ENCODE measurements around the gene TM4SF20.
"Not testable (repeated sequence)": the region's sequence is repeated elsewhere in the genome, so short reads cannot be mapped to it uniquely, and the experiment has no call there.

TM4SF20 gene

DNA sequence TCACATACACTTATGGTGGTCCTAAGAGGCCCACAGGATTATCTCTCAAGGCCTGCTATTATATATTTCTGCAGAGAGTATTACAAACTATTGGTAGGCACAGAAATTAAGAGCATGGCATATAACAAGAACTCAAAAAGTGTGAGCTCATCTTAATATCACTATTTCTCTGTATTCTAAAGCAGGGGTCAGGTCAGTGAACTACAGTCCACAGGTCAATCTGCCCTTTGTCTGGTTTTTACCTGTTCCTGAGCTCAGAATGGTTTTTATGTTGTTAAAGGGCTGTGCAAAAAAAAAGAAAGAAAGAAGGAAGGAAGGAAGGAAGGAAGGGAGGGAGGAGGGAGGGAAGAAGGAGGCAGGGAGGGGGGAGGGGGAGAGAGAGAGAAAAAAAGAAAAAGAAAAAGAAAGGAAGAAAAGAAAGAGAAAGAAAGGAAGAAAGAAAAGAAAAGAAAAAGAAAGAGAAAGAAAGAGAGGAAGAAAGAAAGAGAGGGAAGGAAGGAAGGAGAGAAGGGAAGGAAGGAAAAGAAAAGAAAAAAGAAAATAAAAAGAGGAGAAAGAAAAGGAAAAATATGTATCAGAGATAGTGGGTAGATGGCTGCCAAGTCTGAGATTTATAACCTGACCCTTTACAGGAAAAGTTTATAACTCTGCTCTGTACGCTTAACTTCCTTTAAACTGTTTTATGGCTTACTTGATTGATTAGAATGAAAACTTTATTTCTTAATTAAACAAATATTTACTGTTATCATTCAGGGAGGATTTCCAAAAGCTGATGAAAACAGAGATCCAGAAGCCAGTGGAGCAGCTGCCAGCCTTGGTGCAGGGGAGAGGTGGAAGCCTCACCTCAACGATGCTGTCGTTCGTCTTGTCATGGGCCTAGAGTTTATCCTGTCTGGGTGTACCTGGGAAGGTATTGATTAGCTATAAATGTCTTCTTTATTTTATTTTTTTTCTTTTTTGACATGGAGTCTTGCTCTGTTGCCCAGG lies 19.9 kb upstream of the TM4SF20 start:
- no peak for DNase-seq

DNA sequence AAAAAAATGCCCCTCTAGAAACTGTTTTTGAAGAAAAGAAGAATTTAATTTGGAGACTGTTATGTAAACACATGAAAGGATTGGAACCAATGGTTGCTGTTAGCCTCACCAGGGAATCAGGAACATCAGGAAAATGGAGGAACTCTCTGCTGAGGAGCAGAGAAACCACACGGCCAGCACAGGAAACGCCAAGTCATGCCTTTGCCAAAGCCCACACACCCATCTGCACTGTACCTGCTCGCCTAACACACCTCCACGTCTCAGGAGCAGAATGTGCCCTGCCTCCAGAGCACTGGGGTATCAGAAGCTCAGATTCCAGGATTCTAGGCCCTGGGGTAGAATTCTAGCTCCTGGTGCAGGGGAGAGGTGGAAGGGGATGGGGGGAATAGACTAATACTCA lies 18.5 kb upstream of the TM4SF20 start:
- no peak for DNase-seq

DNA sequence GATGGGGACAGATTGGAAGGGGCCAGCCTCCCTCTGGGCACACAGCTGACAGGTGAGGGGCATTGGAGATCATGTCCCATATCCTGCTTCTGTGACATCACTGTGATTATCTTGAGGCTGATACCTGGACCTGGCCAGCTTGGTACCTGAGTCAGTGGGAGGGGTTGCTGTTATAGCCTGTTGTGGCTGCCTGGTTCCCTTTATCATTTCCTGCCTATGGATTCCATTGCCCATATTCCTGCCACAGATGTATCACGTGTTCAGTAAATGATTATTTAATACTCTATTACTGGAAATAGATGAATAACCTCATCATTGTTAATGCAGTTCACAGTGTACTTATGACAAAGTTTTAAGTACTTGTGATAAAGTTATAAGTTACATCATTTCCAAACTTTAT lies 16.4 kb upstream of the TM4SF20 start:
- DNase-seq, result no peak

DNA sequence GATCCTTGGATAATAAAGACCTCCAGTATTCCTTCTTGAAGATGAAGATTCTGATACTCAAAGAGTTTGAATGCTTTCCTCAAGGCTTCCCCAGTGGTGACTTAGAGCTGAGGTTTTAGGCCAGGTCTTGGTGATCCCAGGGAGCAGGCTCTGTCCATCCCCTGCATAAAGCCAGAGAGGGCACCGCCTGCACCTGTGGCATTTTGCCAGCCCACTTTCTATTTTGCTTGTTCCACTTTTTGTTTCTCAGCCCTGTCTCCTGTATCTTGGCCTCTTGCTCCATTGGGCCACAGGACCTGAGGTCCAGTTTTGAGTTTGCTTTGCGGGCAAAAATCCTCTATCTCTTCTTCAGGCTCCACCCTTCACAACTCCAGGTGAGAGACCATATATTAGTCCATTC lies 15.3 kb upstream of the TM4SF20 start:
- DNase-seq, result no peak

DNA sequence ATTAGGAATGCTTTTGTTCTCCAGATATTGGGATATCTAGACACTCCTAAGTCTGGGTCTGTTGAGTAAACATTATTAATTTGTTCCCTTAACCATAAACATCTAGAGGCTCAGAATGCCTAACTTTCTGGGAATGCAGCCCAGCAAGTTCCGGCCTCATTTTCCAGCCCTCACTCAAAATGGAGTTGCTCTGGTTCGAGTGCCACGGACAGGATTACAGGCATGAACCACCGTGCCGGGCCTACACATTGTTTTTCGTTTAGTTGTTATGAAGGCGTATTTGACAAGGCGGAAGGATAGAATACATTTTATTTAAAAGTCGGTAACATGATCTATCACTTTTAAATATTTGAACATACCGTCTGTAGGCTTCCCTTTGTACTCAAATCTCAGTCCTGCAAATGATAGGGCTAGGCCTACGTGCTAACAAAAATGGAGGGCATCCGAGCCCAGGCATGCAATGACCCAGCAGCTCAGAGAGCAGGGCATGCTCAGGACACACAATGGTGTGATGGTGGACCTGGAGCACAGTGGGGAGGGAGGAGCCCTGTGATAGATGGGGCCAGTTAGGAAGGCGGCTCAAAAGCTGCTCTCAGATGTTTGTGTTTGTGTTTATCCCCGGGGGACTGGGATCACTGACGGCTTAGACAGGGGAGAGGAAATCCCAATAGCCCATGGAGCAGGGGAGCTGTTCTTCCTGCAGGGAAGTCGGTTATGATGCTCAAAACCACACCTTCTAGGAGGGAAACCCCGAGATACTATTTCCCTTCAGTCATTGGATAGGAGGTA lies 11.6 kb upstream of the TM4SF20 start:
- DNase-seq, result no peak

DNA sequence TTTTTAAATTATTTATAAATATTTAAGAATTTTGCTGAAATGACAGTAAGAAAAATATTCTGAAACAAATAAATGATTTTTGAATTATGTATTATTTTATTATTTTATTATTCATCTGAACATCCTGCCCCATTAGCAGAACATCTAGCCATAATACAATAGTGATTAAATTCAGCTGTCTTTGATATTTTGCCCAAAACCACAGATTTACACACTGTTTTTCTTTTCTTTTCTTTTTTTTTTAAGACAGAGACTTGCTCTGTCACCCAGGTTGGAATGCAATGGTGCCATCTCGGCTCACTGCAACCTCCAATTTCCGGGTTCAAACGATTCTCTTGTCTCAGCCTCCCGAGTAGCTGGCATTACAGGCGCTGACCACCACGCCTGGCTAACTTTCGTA lies 10.6 kb upstream of the TM4SF20 start:
- DNase-seq, result no peak

DNA sequence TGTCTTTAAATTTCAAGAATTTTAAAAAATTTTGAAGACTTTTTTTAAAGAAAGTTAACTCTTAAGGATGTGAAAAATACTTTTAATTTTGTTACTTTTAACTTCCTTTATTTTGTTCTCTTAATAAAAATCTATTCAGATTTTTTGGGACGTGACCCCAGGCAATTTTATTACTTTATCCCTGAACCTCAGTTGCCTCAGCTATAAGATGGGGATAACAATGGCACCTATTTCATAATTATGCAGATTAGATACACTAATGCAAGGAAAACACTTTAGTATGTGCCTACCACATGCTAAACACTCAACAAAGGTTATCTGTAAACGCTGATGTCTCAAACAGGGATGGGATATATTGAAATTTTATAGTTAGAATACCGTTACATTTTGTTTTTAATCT lies 10.1 kb upstream of the TM4SF20 start:
- no peak for DNase-seq

DNA sequence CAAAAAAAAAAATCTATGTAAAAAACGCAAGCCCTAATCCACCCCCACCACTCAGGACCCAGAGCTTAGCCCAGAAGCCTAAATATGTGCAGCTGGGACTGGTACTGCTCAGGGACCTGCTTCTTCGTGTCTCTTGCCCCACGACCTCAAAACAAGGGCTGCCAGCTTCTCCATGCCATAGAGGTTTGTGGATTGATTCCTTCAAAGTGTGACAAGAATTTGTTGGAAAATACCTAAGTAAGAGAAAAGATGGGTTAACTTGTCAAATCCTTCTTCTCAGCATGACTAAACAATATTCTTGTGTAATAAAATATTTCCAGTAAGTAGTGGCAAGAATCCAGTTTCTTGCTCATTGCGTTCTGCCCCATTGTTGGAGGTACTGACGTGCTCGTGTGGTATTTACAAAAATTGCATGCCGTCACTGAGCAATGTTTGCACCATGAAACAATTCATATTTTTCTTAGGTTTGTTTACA lies 9.5 kb upstream of the TM4SF20 start:
- no peak for DNase-seq

DNA sequence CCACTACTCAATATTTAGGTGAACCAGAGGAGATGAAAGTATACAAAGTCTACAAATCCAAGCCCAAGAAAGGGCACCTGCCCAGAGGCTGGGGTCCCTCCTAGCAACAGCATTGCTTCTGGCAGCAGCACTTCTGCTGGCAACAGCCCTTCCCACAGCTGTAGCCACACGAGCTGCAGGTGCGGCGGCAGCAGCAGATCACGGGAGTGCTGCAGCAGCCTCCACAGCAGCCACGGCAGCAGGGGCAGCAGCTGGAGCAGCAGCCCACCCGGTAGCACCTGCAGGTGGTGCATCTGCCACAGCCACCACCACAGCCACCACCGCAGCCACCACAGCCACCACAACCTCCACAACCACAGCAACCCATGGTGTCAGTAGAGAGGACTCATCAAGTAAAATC lies 8.5 kb upstream of the TM4SF20 start, which contains the start of gene SCYGR1:
Gene SCYGR1, minus strand, starts transcription at position 367 of the 400 bp plus-strand sequence. Its CDS starts 0 bp downstream, at position 367.
- not testable (repeated sequence) for DNase-seq

DNA sequence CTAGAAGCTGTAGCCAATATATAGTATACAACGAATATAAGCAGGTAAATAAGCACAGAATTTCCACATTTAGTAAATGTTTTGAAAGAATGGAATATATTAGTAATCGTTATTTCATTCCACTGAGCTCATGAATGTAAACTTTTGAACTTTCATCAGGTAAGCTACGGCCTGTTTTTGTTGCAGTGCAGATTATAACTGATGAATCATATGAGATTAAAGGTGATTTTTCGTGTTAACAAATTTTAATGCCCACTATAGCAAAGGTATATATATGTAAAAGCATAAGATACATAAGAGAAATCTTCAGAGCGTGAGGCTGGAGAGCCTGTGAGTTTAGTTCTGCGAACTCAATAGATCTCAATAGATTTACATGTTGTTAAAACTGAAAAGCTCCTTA lies 7.5 kb upstream of the TM4SF20 start:
- no peak for DNase-seq

DNA sequence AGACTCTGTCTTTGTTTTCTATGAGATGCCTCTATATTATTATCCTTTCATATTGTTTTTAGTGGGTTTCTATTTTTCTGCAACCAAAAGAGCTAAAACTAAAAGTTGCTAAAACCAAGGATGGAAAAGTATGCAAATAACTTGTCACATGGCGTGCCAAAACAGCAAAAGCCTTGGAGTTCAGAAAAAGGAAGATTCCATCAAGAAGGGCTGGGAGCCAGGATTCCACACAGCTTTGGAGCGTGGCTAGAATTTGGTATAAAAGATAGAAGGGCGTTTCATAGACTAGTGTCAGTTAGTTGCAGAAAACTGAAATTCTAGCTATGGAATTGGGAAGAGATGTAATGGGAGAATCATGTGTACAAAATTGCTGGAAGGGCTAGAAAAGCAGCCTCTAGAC lies 4.6 kb upstream of the TM4SF20 start:
- DNase-seq, result no peak

DNA sequence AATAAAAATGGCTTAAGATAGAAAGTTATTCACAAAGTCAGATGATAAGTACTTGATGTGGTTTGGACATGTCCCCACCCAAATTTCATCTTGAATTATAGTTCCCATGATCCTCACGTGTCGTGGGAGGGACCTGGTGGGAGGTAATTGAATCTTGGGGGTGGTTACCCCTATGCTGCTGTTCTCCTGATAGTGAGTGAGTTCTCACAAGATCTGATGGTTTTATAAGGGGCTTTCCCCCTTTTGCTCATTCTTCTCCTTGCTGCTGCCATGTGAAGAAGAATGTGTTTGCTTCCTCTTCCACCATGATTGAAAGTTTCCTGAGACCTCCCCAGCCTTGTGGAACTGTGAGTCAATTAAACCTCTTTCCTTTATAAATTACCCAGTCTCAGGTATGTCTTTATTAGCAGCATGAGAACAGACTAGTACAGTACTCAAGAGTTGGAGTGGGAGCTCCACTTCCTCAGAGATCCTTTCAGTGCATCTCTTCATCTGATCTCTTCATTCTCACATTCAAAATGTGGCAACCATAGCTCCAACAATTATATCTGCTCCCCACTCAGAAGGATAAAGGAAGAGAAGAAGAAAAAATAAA lies 3.2 kb upstream of the TM4SF20 start:
- not testable (repeated sequence) for DNase-seq

DNA sequence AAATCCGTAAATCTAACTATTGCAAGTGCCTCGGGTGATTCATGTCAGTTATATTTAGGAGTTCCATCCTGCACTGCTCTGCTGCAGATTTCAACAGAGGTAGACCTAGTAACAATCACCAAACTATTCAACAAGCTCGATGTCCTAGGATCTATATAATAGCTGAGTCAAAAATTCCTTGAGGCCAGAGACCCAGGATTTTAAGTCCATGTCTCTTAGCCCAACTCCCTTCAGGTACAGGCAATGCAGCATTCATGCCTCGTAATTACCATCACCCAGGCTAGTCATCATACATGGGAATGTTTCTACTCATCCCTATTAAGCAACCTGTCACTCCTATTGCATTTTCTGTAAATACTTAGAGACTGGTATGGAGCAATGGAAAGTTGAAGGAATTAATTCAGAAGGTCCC lies 729 bp downstream of the TM4SF20 start:
- no peak for DNase-seq

DNA sequence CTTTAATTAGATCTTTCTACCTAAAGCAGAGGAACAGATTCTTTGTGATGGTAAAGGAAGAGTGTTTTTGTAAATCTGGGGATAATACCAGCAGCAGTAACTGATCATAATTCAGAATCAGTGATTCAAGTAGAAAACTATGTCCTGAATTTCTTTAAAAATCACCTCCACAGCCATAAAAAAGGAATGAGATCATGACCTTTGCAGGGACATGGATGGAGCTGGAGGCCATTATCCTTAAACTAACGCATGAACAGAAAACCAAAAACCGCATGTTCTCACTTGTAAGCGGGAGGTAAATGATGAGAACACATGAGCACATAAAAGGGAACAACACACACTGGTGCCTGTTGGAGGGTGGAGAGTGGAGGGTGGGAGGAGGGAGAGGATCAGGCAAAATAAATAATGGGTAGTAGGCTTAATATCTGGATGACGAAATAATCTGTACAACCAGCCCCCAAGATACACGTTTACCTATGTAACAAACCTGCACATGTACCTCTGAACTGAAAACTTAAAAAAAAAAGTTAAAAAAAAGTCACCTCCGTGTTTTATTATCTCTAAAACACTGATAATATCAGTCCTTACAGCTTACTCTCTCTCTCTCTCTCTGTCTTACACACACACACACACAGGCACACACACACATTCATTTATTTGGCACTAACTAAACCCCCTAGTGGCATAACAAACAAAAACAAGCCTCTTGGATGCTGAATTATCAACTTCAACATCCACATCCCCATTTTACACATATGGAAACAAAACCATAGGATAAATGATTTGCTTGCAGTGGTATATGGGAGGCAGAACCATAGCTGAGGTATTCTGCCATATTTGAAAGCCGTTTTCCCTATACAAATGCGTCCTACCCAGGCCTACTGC lies 1.4 kb downstream of the TM4SF20 start:
- DNase-seq, result no peak

DNA sequence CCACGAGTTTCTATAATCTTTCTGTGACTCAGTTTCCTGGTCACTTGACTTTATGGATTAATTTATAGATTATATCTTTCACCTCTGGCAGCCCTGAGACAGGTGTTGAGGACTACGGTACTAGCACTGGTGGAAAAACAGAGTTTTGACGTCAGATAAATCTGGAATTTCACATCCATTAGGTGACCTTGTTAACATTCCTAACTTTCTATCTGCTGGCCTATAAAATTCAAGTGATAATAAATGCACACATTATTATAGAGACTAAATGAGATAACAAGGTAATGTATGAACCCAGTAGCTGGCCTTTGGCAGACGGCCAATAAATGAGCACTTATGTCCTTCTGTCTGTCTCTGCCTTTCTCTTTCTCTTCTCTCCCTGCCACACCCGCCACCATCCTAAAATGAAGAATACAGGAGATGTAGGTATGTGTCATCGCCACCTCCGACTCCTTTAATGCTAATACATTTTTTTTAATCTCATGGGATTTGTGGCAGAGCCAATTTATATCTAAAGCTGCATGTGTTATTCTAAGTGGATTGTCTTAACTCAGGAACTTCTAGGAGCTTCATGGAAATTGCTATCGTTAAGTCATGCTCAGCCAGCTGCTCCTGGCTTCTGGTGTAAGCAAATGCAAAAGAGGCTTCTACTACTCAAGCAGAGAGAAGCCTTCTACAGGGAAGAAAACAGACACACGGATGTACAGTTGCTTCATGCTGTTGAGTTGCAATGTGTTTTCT lies 2.3 kb downstream of the TM4SF20 start:
- DNase-seq, result no peak

DNA sequence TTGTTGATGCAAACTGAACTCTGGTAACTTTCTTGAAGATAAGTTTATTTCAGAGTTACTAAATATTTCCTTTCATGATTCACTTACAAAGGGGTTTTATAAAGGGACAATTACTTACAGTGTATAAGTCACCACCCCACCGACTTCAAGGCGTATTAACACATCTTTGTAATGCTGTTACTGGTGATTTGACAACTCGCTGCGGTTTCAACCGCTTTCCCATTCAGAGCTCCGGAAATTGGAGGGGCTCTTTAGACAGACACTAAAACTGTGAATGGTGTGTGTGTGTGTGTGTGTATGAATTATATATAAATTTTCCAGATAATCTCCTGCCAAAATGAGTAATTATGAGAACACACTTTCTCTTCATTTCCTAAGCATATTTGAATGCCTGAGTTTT lies 4.9 kb downstream of the TM4SF20 start:
- DNase-seq, result no peak

DNA sequence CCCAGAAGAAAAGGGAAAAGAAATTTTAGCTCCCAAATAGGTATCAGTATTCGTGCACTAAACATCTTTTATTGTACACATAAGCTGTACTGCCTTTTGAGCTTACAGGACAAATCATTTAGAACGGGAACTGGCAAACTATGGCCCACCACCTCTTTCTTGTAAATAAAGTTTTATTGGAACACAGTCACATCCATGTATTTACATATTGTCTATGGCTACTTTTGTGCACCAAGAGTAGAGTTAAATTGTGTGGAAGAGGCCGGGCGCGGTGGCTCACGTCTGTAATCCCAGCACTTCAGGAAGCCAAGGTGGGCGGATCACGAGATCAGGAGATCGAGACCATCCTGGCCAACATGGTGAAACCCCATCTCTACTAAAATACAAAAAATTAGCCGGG lies 5.7 kb downstream of the TM4SF20 start:
- DNase-seq, result no peak

DNA sequence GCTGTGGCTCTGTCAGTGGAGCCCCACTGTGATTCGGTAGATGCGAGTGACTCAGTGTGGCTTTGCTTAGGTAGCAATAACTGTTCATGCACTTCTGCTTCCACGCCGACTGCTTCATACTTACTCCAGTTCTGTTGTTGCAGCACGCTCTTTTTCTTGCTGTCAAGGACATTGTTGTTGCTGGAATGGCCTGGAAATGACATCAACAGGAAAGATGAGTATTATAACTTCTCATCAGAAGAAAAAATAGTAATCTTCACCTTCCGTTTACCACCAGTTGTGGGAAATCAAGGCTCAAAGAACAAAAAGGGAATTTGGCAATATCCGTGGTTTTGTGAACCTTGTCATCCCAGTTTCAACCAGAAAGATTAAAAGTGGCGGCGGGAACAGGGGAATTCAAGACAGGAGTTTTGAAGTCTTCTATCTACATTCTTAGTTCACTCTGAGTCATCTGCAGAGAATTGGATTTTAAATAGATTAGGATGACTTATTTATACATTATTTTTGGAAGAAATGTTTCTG lies 8.3 kb downstream of the TM4SF20 start:
- DNase-seq, result no peak

DNA sequence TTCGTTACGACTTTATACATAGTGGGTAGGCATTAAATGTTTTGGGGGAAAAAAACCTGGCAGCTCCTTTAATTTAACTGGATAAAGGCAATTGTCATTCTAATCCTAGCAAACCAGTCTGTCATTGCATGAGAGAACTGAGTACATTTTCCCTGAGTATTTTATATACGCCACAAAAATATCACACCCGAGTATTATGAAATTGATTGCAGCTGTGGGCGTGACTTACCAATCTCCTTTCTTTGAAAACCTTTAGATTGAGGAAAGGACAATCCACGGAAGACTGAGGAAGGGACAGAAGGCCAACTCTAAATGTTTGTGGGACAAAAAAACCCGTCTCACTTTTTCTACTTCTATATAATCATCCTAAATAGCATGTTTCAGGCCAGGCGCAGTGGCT lies 9.0 kb downstream of the TM4SF20 start:
- DNase-seq, result no peak

DNA sequence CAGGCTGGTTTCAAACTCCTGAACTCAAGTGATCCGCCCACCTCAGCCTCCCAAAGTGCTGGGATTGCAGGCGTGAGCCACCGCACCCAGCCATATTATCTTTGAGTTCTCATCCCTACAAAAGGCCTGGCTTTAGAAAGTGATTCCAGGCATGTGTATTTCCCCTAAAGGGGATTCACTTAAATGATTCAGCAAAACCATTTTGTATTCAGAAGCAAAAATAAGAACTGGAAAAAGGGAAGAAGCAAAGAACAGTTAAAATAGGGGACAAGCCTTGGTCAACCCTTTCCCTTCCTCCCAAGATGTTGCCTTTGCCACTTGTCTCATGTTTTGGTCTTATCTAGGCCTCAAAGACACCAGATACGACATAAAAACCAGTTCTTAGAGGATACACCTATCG lies 10.5 kb downstream of the TM4SF20 start:
- DNase-seq, result no peak

DNA sequence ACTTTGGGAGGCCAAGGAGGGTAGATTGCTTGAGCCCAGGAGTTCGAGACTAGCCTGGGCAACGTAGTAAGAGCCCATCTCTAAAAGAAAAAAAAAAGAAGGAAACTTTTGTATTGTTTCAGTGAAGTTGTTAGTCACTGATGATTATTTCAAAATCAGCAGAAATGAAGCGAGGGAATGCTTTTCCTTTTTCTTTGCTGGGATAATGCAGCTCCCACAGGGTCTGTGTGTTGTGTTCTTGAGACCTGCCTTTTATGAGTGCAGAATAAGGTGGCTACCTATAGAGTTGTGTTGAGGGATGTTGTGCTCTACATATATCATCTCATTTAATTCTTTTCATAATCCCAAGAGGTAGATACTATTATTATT lies 11.7 kb downstream of the TM4SF20 start:
- no peak for DNase-seq

Measured in NCI-H1436 treated with DMSO at 0.1 percent for 48 hours (cell line).